Neuron (in vitro differentiated cells): Measurements from ENCODE around the gene SMOC2.

ENCODE experiments used
- H2AFZ ChIP-seq: one replicate; pipeline ENCODE4 v1.6.1; 2013; ENCODE audit warnings: low read depth, mild to moderate bottlenecking, inconsistent platforms, low read length, moderate library complexity
- H3K27me3 ChIP-seq: one replicate; pipeline ENCODE4 v1.6.1; 2013; ENCODE audit warnings: low read length; ENCODE audit not compliant: insufficient read depth
- H3K36me3 ChIP-seq: one replicate; pipeline ENCODE4 v1.6.1; 2013; ENCODE audit warnings: low read length; ENCODE audit not compliant: insufficient read depth
- H3K4me1 ChIP-seq: one replicate; pipeline ENCODE4 v1.6.1; 2013; ENCODE audit warnings: low read length; ENCODE audit not compliant: insufficient read depth
- H3K4me3 ChIP-seq: 2 replicates; pipeline ENCODE4 v1.5.1; 2013; ENCODE audit warnings: mild to moderate bottlenecking, low read length, moderate library complexity
- H3K9me3 ChIP-seq: one replicate; pipeline ENCODE4 v1.6.1; 2013; ENCODE audit warnings: low read length

The SMOC2 gene

DNA sequence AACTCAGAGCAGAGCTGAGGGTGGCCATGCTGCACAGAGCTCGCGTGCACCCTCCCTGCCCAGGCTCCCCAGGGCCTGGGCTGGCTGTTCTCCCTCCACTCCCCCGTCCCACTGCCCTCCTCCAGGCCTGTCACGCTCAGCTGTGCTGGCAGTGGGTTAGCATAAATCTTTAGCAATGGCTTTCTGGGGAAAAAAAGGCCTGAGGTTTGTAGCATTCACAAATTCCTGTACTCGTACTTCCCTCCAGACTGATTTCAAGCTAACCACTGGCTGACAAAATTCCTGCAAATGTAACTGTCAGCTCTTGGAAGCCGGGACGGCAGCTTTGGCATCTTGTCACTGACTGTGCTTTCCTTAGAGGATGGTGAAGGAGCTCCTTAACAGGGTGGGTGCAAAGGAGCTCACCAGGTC lies 22.3 kb upstream of the SMOC2 start:
- H2AFZ ChIP-seq = no peak overlapping the region
- H3K4me3 ChIP-seq = no peak overlapping the region
- peaks cover 6% of the 10 kb centered on the region for H3K27me3 ChIP-seq
- peaks cover 17% of the 10 kb centered on the region for H3K4me1 ChIP-seq
- H3K9me3 ChIP-seq = no peaks in the 10 kb centered on the region
- H3K36me3 ChIP-seq = no peaks in the 10 kb centered on the region

GRCh38 chr6:168419569-168419968 lies 21.4 kb upstream of the SMOC2 start:
- H3K4me3 ChIP-seq = no peak overlapping the region
- peaks cover 6% of the 10 kb centered on the region for H3K27me3 ChIP-seq
- H3K36me3 ChIP-seq = no peaks in the 10 kb centered on the region
- no peaks in the 10 kb centered on the region for H3K9me3 ChIP-seq
- H3K4me1 ChIP-seq = peaks cover 17% of the 10 kb centered on the region
- no peak overlapping the region for H2AFZ ChIP-seq

DNA sequence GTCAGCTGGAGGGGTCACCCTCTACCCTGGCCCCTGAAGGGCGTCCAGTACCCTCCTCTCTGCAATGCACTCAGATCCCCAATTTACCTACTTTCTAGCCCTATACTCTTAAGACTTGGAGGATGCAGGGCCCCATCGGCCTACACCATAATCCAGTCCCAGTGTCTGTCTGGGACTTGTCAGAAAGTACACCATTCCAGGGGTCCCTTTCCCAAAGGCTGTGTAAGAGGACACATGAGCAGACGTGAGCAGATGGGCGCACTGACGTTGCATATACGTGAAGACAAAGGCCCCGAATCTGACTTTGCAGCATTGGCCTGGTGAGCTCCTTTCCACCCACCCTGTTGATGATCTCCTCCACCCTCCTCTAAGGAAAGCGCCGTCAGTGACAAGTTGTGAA lies 20.9 kb upstream of the SMOC2 start:
- H3K9me3 ChIP-seq = no peaks in the 10 kb centered on the region
- no peak overlapping the region for H3K4me3 ChIP-seq
- H2AFZ ChIP-seq = no peak overlapping the region
- H3K27me3 ChIP-seq = peaks cover 6% of the 10 kb centered on the region
- H3K36me3 ChIP-seq = no peaks in the 10 kb centered on the region
- peaks cover 17% of the 10 kb centered on the region for H3K4me1 ChIP-seq

DNA sequence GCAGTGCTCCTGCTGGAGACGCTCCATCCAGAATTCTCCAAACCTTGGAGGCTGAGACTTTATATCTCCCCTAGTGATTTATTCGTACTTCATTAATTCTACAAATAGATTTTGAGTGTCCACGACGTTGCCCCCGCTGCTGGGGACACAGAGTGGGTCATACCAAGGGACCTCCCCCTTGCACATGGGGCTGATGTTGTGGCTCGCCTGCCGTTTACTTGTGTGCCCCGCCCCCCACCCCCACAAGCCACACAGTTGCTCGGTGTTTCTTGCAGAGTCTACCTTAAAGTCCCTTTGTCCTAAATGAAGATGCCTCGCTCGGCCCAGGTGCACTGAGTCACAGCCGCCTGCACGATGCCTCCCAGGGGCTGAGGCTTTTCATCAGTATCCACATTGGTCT lies 20.3 kb upstream of the SMOC2 start:
- Histone ChIP-seq H3K27me3 (peaks cover 6% of the 10 kb centered on the region), H3K4me3 (no peak overlapping the region), H3K36me3 (no peaks in the 10 kb centered on the region), H2AFZ (no peak overlapping the region), H3K4me1 (peaks cover 17% of the 10 kb centered on the region), H3K9me3 (no peaks in the 10 kb centered on the region)

DNA sequence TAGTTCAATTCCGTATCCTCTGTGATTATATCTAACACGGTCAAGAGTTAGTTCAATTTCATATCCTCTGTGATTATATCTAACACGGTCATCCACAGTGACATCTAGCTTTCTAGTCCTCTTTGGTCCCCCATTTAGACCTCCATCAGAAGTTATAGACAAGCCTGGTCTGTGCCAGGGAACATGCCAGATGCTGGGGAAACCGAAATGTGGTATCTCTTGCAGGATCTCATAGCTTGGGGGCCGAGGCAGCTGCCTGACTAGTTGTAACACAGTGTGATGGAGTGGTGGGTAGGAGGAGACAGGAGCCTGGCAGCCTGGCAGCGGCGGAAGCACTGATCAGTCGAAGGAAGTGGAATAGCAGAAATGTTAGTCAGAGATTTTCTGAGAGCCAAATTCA lies 13.8 kb upstream of the SMOC2 start:
- Histone ChIP-seq H3K4me3 (no peak overlapping the region), H3K9me3 (no peaks in the 10 kb centered on the region), H3K36me3 (no peaks in the 10 kb centered on the region), H3K4me1 (no peaks in the 10 kb centered on the region), H2AFZ (no peak overlapping the region), H3K27me3 (no peaks in the 10 kb centered on the region)

DNA sequence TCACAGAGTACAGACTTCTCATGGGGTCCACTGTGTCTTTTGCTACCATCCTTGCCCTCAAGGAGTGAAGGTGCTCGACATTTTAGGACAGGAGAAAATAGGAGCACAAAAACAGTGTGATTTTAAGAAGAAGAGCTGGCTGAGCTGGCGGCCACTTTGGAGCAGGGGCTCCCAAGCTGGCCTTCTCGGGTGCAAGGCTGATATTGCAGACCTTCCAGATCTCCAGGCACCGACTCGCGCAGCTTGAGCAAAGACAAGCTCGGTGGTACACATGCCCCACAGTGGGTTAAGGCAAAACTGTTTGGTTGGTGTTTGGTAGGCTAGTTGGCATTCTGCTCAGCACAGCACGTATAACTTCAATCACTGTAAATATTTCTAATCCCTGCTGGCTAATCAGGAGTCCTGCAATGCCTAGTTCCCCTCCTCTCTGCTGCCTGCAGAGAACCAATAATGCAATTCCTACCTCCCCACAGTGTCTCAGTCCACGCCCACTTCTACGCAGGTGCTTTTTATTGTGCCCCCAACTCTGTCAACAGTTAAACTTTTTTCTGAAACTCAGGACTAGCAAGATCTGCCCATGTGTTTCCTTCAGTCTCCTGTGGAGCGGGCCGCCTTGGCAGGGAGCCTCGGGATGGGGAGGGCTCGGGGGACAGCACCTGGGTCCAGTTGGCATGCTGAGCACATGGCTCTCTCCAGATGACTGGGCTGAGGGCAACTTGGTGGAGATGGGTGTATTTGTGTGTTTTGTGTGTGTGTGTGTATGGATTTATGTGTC lies 12.7 kb upstream of the SMOC2 start:
- H3K4me1 ChIP-seq = no peaks in the 10 kb centered on the region
- H3K36me3 ChIP-seq = no peaks in the 10 kb centered on the region
- no peak overlapping the region for H2AFZ ChIP-seq

DNA sequence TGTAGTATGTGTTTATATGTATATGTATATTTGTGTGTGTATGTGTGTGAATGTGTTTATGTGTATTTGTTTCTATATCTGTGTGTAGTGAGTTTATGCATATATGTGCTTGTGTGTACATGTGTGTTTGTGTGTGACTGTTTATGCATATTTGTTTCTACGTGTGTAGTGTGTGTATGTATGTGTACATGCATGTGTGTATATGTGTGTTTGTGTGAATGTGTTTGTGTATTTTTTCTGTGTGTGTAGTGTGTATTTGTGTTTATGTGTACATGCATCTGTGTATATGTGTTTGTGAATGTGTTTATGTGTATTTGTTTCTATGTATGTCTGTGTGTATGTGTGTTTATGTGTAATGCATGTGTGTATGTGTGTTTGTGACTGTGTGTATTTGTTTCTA lies 12.1 kb upstream of the SMOC2 start:
- no peaks in the 10 kb centered on the region for H3K36me3 ChIP-seq
- H3K9me3 ChIP-seq = no peaks in the 10 kb centered on the region
- H3K27me3 ChIP-seq = no peaks in the 10 kb centered on the region
- H3K4me3 ChIP-seq = no peak overlapping the region
- no peaks in the 10 kb centered on the region for H3K4me1 ChIP-seq
- H2AFZ ChIP-seq = no peak overlapping the region

More for the DNA sequence above, 12.7 kb upstream of the SMOC2 start:
- Histone ChIP-seq H3K4me3 (no peak overlapping the region), H3K27me3 (no peaks in the 10 kb centered on the region), H3K9me3 (no peaks in the 10 kb centered on the region)

GRCh38 chr6:168432196-168432595 lies 8.8 kb upstream of the SMOC2 start:
- Histone ChIP-seq H3K4me1 (no peaks in the 10 kb centered on the region), H3K4me3 (no peak overlapping the region), H3K9me3 (peaks cover 1% of the 10 kb centered on the region), H3K36me3 (no peaks in the 10 kb centered on the region), H3K27me3 (peaks cover 4% of the 10 kb centered on the region), H2AFZ (no peak overlapping the region)

- no peaks in the 10 kb centered on the region for H3K4me1 ChIP-seq
- no peak overlapping the region for H2AFZ ChIP-seq
- H3K4me3 ChIP-seq = no peak overlapping the region
- H3K27me3 ChIP-seq = peaks cover 11% of the 10 kb centered on the region
- H3K36me3 ChIP-seq = no peaks in the 10 kb centered on the region
- H3K9me3 ChIP-seq = peaks cover 1% of the 10 kb centered on the region
These were observed 7.1 kb upstream of the SMOC2 start for GRCh38 chr6:168433898-168434297.

DNA sequence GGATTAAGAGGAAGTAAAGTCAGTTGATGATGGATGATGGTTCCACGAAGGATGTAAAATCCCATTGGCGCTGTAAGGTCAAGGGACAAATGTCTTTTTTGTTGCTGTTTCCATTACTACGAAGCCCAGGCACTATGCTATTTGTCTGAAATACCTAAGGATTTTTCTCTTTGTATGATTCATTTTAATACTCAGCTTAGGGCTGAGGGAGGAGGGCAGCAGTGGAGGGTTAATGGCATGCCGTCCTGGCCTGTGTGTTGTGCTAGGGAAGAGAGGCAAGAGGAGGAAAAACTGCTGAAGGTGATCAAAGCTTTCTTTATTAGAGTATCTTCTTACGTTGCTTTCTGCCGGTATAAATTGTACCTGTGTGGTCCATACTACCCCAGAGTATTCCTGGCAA lies 6.5 kb upstream of the SMOC2 start:
- Histone ChIP-seq H3K4me1 (no peaks in the 10 kb centered on the region), H3K4me3 (no peak overlapping the region), H3K27me3 (peaks cover 17% of the 10 kb centered on the region), H3K9me3 (peaks cover 1% of the 10 kb centered on the region), H3K36me3 (no peaks in the 10 kb centered on the region), H2AFZ (no peak overlapping the region)

DNA sequence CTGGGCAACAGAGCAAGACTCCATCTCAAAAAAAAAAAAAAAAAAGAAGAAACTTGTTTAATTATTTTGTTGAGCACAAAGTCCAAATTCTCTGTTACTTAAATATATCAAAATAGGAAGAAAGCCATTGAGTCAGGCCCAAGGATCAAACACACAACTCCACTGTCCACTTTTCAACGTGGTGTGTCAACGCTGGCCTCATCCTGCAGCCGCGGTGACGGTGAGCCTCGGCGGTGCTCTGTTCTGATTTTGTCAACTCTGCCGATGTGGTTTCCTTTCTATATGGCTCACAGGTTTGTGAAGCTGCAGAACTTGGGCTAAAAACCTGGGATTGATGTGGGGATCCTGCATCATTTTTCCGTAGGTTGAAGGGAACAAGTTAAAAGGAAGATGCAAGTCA lies 3.2 kb upstream of the SMOC2 start:
- H3K4me3 ChIP-seq = no peak overlapping the region
- no peak overlapping the region for H2AFZ ChIP-seq
- H3K9me3 ChIP-seq = peaks cover 1% of the 10 kb centered on the region
- H3K36me3 ChIP-seq = no peaks in the 10 kb centered on the region
- H3K4me1 ChIP-seq = peaks cover 19% of the 10 kb centered on the region
- H3K27me3 ChIP-seq = peaks cover 42% of the 10 kb centered on the region

DNA sequence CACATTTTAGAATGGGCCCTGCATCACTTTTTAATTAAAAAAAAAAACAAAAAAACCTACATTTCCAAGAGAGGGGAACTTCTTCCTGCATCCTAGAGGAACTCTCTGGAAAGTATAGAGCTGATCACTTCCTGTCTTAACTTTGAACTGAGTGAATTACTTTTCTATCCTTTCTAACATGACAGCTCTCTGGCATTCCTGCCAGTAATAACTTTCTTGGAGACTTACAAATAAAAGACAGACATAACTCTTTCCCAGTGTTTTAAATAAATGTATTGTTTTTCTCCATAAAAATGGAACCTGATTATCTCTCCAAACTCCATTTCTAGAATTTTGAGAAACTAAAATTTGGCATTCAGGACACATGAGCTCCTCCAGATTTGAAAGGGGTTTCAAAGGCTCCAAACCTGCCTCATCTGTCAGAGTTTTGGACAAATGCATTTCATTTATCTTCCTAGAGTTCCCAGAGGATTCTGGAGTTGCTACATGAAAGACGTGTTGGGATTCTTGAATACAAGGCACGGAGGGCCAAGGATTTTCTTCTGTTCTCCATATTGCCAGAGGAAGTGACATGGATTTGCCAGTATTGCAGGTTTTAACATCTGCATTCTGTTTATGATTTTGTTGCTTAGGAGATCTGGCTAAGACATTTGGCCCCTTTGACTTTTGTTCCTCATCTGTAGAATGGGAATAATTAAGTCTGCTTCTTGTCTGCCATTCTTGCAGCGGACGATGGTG lies 2.0 kb upstream of the SMOC2 start:
- Histone ChIP-seq H3K27me3 (peaks cover 53% of the 10 kb centered on the region), H3K36me3 (no peaks in the 10 kb centered on the region), H3K4me3 (no peak overlapping the region), H3K9me3 (peaks cover 1% of the 10 kb centered on the region), H3K4me1 (peaks cover 22% of the 10 kb centered on the region), H2AFZ (no peak overlapping the region)

- H3K4me3 ChIP-seq = no peak overlapping the region
- no peak overlapping the region for H2AFZ ChIP-seq
- H3K27me3 ChIP-seq = peaks cover 53% of the 10 kb centered on the region
- H3K9me3 ChIP-seq = peaks cover 1% of the 10 kb centered on the region
- H3K36me3 ChIP-seq = no peaks in the 10 kb centered on the region
- H3K4me1 ChIP-seq = peaks cover 22% of the 10 kb centered on the region
These were observed 1.1 kb upstream of the SMOC2 start for GRCh38 chr6:168439794-168440450.
